ENCODE results near the gene PTX4. TPM values are rescaled to one million over a fixed set of nuclear protein-coding genes. Genes with fewer than 3 reads are reported as not detected.

Gene PTX4
- total and polyA plus RNA-seq, 9 of the 15 experiments (the other 6 are each of a cell fraction or from before 2014, with no cell fraction given): 0.11 TPM; not detected in 8

DNA sequence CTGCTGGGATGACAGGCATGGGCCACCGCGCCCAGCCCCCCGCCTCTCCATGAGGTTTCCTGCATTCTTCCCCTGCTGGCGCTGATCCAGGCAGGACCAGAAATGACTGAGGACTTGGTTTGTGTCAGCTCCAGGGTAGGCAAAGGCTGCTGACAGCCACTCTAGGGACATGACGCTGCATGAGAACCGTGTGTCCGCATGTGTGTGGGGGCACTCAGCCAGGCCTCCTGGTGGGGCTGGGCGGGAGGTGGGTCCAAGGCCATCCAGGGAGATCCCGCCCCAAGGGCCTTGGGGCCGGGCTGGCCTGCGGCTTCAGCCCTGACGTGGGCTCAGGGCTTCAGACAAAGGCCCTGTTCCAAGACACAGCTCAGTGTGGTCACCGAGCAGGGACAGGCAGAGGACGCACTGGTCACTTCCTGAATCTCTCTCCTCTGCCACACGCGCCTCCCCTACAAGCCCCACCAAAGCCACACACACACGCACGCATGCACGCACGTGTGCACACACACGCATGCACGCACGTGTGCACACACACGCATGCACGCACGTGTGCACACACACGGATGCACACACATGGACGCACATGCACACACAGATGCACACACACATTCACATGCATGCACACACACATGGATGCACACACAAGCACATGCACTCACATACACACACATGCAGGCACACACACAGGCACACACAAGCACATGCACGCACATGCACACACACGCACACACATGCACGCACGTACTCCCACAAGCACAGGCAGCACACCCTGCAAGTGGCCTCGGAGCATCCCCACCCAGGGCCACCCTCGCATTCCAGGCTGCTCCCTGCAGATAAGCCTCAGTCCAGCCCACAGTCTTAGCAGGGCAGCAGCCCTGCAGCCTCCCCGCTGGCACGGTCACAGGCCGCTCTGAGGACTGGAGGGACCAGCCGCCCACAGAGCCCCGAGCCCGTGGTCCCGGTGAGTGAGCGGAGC is 39.4 kb upstream of the PTX4 start (continued):
- 0 out of 2 replicates have a peak, but pooled peaks have one; percentile 51 for TF ChIP-seq HDGF (IDR thresholded peaks at IDR 0.05)
- TF ChIP-seq ZNF589 (CRISPR knock-in tag; IDR thresholded peaks at IDR 0.05; ENCODE audit: low read depth): no peak
- TF ChIP-seq, protein P1, sequence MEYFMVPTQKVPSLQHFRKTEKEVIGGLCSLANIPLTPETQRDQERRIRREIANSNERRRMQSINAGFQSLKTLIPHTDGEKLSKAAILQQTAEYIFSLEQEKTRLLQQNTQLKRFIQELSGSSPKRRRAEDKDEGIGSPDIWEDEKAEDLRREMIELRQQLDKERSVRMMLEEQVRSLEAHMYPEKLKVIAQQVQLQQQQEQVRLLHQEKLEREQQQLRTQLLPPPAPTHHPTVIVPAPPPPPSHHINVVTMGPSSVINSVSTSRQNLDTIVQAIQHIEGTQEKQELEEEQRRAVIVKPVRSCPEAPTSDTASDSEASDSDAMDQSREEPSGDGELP (CRISPR knock-in tag; IDR thresholded peaks at IDR 0.05; ENCODE audit: borderline replicate concordance): peak; percentile 36; the same call in 1 of the 2 replicates
- TF ChIP-seq HDAC1 (IDR thresholded peaks at IDR 0.05): peak in 1 of 2 experiments; percentile 77; a peak in 2 of 4 replicates
- TF ChIP-seq TCF3 (CRISPR knock-in tag; IDR thresholded peaks at IDR 0.05): peak; percentile 78
- peak; percentile 92 for TF ChIP-seq ARID2 (IDR thresholded peaks at IDR 0.05)
- TF ChIP-seq TEAD1 (CRISPR knock-in tag; IDR thresholded peaks at IDR 0.05): peak in 1 of 2 experiments; percentile 97; a peak in 2 of 4 replicates
- TF ChIP-seq, protein P2, sequence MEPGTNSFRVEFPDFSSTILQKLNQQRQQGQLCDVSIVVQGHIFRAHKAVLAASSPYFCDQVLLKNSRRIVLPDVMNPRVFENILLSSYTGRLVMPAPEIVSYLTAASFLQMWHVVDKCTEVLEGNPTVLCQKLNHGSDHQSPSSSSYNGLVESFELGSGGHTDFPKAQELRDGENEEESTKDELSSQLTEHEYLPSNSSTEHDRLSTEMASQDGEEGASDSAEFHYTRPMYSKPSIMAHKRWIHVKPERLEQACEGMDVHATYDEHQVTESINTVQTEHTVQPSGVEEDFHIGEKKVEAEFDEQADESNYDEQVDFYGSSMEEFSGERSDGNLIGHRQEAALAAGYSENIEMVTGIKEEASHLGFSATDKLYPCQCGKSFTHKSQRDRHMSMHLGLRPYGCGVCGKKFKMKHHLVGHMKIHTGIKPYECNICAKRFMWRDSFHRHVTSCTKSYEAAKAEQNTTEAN (CRISPR knock-in tag; IDR thresholded peaks at IDR 0.05): peak; percentile 100
- TF ChIP-seq SMARCA5 (IDR thresholded peaks at IDR 0.05): peak; percentile 77; the same call in 1 of the 2 replicates
- no peak for TF ChIP-seq ZKSCAN3 (CRISPR knock-in tag; IDR thresholded peaks at IDR 0.05)
- TF ChIP-seq, protein P3, sequence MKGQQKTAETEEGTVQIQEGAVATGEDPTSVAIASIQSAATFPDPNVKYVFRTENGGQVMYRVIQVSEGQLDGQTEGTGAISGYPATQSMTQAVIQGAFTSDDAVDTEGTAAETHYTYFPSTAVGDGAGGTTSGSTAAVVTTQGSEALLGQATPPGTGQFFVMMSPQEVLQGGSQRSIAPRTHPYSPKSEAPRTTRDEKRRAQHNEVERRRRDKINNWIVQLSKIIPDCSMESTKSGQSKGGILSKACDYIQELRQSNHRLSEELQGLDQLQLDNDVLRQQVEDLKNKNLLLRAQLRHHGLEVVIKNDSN (CRISPR knock-in tag; IDR thresholded peaks at IDR 0.05): peak; percentile 65; the same call in 1 of the 2 replicates
- peak in 1 of 2 experiments; percentile 99; a peak in 2 of 4 replicates for TF ChIP-seq KDM1A (IDR thresholded peaks at IDR 0.05)
- TF ChIP-seq KDM4B (IDR thresholded peaks at IDR 0.05; ENCODE audit: borderline replicate concordance in 2 of 2, low read depth in 1 of 2): peak in 1 of 2 experiments; percentile 59; a peak in 1 of 4 replicates
- TF ChIP-seq TEAD4 (IDR thresholded peaks at IDR 0.05; ENCODE audit: low read length): peak; percentile 46
- peak; percentile 77; the same call in 1 of the 2 replicates for TF ChIP-seq TEAD4 (CRISPR knock-in tag; IDR thresholded peaks at IDR 0.05; ENCODE audit: borderline replicate concordance)
- TF ChIP-seq NFIC (IDR thresholded peaks at IDR 0.05): peak; percentile 63
- peak; percentile 78 for TF ChIP-seq CBFA2T3 (IDR thresholded peaks at IDR 0.05)
- TF ChIP-seq BRD9 (IDR thresholded peaks at IDR 0.05; ENCODE audit: low read depth, partially characterized antibody): no peak
- peak; percentile 48; the same call in 1 of the 2 replicates for TF ChIP-seq BHLHE40 (IDR thresholded peaks at IDR 0.05; ENCODE audit: low read length)
- no peak for TF ChIP-seq CXXC5 (CRISPR knock-in tag; IDR thresholded peaks at IDR 0.05)
- TF ChIP-seq CBFA2T2 (conservative IDR thresholded peaks at IDR 0.05): peak; percentile 52
- TF ChIP-seq BRCA1 (IDR thresholded peaks at IDR 0.05): no peak
- TF ChIP-seq BRCA1 (CRISPR knock-in tag; IDR thresholded peaks at IDR 0.05): no peak
- peak; percentile 98 for TF ChIP-seq MYNN (IDR thresholded peaks at IDR 0.05)
- no peak for TF ChIP-seq MYNN (CRISPR knock-in tag; IDR thresholded peaks at IDR 0.05)
- TF ChIP-seq, protein P4, sequence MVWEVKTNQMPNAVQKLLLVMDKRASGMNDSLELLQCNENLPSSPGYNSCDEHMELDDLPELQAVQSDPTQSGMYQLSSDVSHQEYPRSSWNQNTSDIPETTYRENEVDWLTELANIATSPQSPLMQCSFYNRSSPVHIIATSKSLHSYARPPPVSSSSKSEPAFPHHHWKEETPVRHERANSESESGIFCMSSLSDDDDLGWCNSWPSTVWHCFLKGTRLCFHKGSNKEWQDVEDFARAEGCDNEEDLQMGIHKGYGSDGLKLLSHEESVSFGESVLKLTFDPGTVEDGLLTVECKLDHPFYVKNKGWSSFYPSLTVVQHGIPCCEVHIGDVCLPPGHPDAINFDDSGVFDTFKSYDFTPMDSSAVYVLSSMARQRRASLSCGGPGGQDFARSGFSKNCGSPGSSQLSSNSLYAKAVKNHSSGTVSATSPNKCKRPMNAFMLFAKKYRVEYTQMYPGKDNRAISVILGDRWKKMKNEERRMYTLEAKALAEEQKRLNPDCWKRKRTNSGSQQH (CRISPR knock-in tag; IDR thresholded peaks at IDR 0.05): peak; percentile 36; the same call in 1 of the 2 replicates
